ENCODE data around the gene RPN2. TPM values are rescaled to one million over a fixed set of nuclear protein-coding genes. Genes with fewer than 3 reads are reported as not detected.

RPN2 gene
- total and polyA plus RNA-seq, 9 donors, result 135 to 247 (median 174) TPM

GRCh38 chr20:37237656-37238055, 58.5 kb downstream of the RPN2 start:
- 92% methylated on average over 4 of the region's 5 CpGs for WGBS (ENCODE audit: insufficient coverage)
- H3K27ac ChIP-seq (ENCODE audit: low read length), result peak overlapping the region; percentile 56
- peaks cover 63% of the 10 kb centered on the region for H3K36me3 ChIP-seq (ENCODE audit: control insufficient read depth, insufficient read depth, low read length)

GRCh38 chr20:37238426-37238825, 59.3 kb downstream of the RPN2 start:
- 80% methylated on average over 1 of the region's 6 CpGs for WGBS (ENCODE audit: insufficient coverage)
- H3K27me3 ChIP-seq (ENCODE audit: control insufficient read depth, insufficient read depth, low read length), result no peaks in the 10 kb centered on the region
- H3K27ac ChIP-seq (ENCODE audit: low read length), result peak overlapping the region; percentile 56
- no peaks in the 10 kb centered on the region for H3K9me3 ChIP-seq (replicated peaks; ENCODE audit: control insufficient read depth, low read depth, low read length)
- DNase-seq, result peak; percentile 43
- H3K36me3 ChIP-seq (ENCODE audit: control insufficient read depth, insufficient read depth, low read length), result peaks cover 65% of the 10 kb centered on the region
- H3K4me1 ChIP-seq (ENCODE audit: control insufficient read depth, insufficient read depth, low read length), result peaks cover 59% of the 10 kb centered on the region
- no peak overlapping the region for H3K4me3 ChIP-seq (ENCODE audit: low read length)

More at GRCh38 chr20:37237656-37238055, 58.5 kb downstream of the RPN2 start:
- no peak for DNase-seq
- no peaks in the 10 kb centered on the region for H3K9me3 ChIP-seq (replicated peaks; ENCODE audit: control insufficient read depth, low read depth, low read length)
- no peak overlapping the region for H3K4me3 ChIP-seq (ENCODE audit: low read length)
- no peaks in the 10 kb centered on the region for H3K27me3 ChIP-seq (ENCODE audit: control insufficient read depth, insufficient read depth, low read length)
- peaks cover 62% of the 10 kb centered on the region for H3K4me1 ChIP-seq (ENCODE audit: control insufficient read depth, insufficient read depth, low read length)

- Histone ChIP-seq H3K27me3 (ENCODE audit: control insufficient read depth, insufficient read depth, low read length) (no peaks in the 10 kb centered on the region), H3K9me3 (replicated peaks; ENCODE audit: control insufficient read depth, low read depth, low read length) (no peaks in the 10 kb centered on the region), H3K4me3 (ENCODE audit: low read length) (no peak overlapping the region), H3K27ac (ENCODE audit: low read length) (peak overlapping the region; percentile 66), H3K36me3 (ENCODE audit: control insufficient read depth, insufficient read depth, low read length) (peaks cover 65% of the 10 kb centered on the region), H3K4me1 (ENCODE audit: control insufficient read depth, insufficient read depth, low read length) (peaks cover 60% of the 10 kb centered on the region)
- no CpG with 5 or more reads among the region's 1 CpG for WGBS (ENCODE audit: insufficient coverage)
- peak; percentile 92 for DNase-seq
Measured at GRCh38 chr20:37238935-37239451, 59.9 kb downstream of the RPN2 start.

- no peak for DNase-seq
- Histone ChIP-seq H3K36me3 (ENCODE audit: control insufficient read depth, insufficient read depth, low read length) (peaks cover 53% of the 10 kb centered on the region), H3K4me3 (ENCODE audit: low read length) (no peak overlapping the region), H3K27me3 (ENCODE audit: control insufficient read depth, insufficient read depth, low read length) (no peaks in the 10 kb centered on the region), H3K9me3 (replicated peaks; ENCODE audit: control insufficient read depth, low read depth, low read length) (no peaks in the 10 kb centered on the region), H3K27ac (ENCODE audit: low read length) (no peak overlapping the region), H3K4me1 (ENCODE audit: control insufficient read depth, insufficient read depth, low read length) (peaks cover 61% of the 10 kb centered on the region)
- WGBS (ENCODE audit: insufficient coverage), result 80% methylated on average over 2 of the region's 3 CpGs
Measured at GRCh38 chr20:37240337-37241067, 61.4 kb downstream of the RPN2 start.

- H3K4me1 ChIP-seq (ENCODE audit: control insufficient read depth, insufficient read depth, low read length), result peaks cover 59% of the 10 kb centered on the region
- no peaks in the 10 kb centered on the region for H3K27me3 ChIP-seq (ENCODE audit: control insufficient read depth, insufficient read depth, low read length)
- H3K27ac ChIP-seq (ENCODE audit: low read length), result no peak overlapping the region
- DNase-seq, result no peak
- no peak overlapping the region for H3K4me3 ChIP-seq (ENCODE audit: low read length)
- H3K9me3 ChIP-seq (replicated peaks; ENCODE audit: control insufficient read depth, low read depth, low read length), result no peaks in the 10 kb centered on the region
- WGBS (ENCODE audit: insufficient coverage), result no CpG with 5 or more reads among the region's 4 CpGs
- H3K36me3 ChIP-seq (ENCODE audit: control insufficient read depth, insufficient read depth, low read length), result peaks cover 35% of the 10 kb centered on the region
Measured at GRCh38 chr20:37242503-37242902, 63.4 kb downstream of the RPN2 start.

GRCh38 chr20:37243076-37243936, 64.2 kb downstream of the RPN2 start:
- Histone ChIP-seq H3K27ac (ENCODE audit: low read length) (no peak overlapping the region), H3K4me1 (ENCODE audit: control insufficient read depth, insufficient read depth, low read length) (peaks cover 52% of the 10 kb centered on the region), H3K9me3 (replicated peaks; ENCODE audit: control insufficient read depth, low read depth, low read length) (no peaks in the 10 kb centered on the region), H3K4me3 (ENCODE audit: low read length) (no peak overlapping the region), H3K36me3 (ENCODE audit: control insufficient read depth, insufficient read depth, low read length) (peaks cover 29% of the 10 kb centered on the region), H3K27me3 (ENCODE audit: control insufficient read depth, insufficient read depth, low read length) (no peaks in the 10 kb centered on the region)
- 84% methylated on average over 7 of the region's 16 CpGs for WGBS (ENCODE audit: insufficient coverage)
- DNase-seq, result no peak

GRCh38 chr20:37243937-37244571, 64.9 kb downstream of the RPN2 start:
- peak; percentile 56 for DNase-seq
- 65% methylated on average over 4 of the region's 8 CpGs for WGBS (ENCODE audit: insufficient coverage)
- H3K9me3 ChIP-seq (replicated peaks; ENCODE audit: control insufficient read depth, low read depth, low read length), result no peaks in the 10 kb centered on the region
- H3K36me3 ChIP-seq (ENCODE audit: control insufficient read depth, insufficient read depth, low read length), result peaks cover 29% of the 10 kb centered on the region
- H3K4me1 ChIP-seq (ENCODE audit: control insufficient read depth, insufficient read depth, low read length), result peaks cover 45% of the 10 kb centered on the region
- H3K27ac ChIP-seq (ENCODE audit: low read length), result no peak overlapping the region
- no peak overlapping the region for H3K4me3 ChIP-seq (ENCODE audit: low read length)
- H3K27me3 ChIP-seq (ENCODE audit: control insufficient read depth, insufficient read depth, low read length), result no peaks in the 10 kb centered on the region

- H3K9me3 ChIP-seq (replicated peaks; ENCODE audit: control insufficient read depth, low read depth, low read length), result no peaks in the 10 kb centered on the region
- no peaks in the 10 kb centered on the region for H3K27me3 ChIP-seq (ENCODE audit: control insufficient read depth, insufficient read depth, low read length)
- no peak for DNase-seq
- peaks cover 29% of the 10 kb centered on the region for H3K36me3 ChIP-seq (ENCODE audit: control insufficient read depth, insufficient read depth, low read length)
- H3K27ac ChIP-seq (ENCODE audit: low read length), result no peak overlapping the region
- no peak overlapping the region for H3K4me3 ChIP-seq (ENCODE audit: low read length)
- peaks cover 41% of the 10 kb centered on the region for H3K4me1 ChIP-seq (ENCODE audit: control insufficient read depth, insufficient read depth, low read length)
- 80% methylated on average over 1 of the region's 5 CpGs for WGBS (ENCODE audit: insufficient coverage)
Measured at GRCh38 chr20:37244572-37244957, 65.4 kb downstream of the RPN2 start.

GRCh38 chr20:37245216-37246150, 66.4 kb downstream of the RPN2 start:
- 60% methylated on average over 14 of the region's 25 CpGs for WGBS (ENCODE audit: insufficient coverage)
- H3K27me3 ChIP-seq (ENCODE audit: control insufficient read depth, insufficient read depth, low read length), result no peaks in the 10 kb centered on the region
- no peak overlapping the region for H3K4me3 ChIP-seq (ENCODE audit: low read length)
- peaks cover 23% of the 10 kb centered on the region for H3K36me3 ChIP-seq (ENCODE audit: control insufficient read depth, insufficient read depth, low read length)
- H3K9me3 ChIP-seq (replicated peaks; ENCODE audit: control insufficient read depth, low read depth, low read length), result no peaks in the 10 kb centered on the region
- H3K27ac ChIP-seq (ENCODE audit: low read length), result no peak overlapping the region
- peaks cover 31% of the 10 kb centered on the region for H3K4me1 ChIP-seq (ENCODE audit: control insufficient read depth, insufficient read depth, low read length)
- DNase-seq, result no peak
